ENCODE measurements around the gene WDFY4. TPM values are rescaled to one million over a fixed set of nuclear protein-coding genes. Genes with fewer than 3 reads are reported as not detected.

The WDFY4 gene
- total RNA-seq, 2 experiments from 2014 or later, result 0.90 to 1.1 TPM

- DNase-seq (no peak), ATAC-seq (no peak)
- CTCF ChIA-PET, result no interaction called here
- no peaks in the 10 kb centered on the region for H3K27me3 Mint-ChIP-seq
- H3K27ac Mint-ChIP-seq, result no peak overlapping the region
- no peaks in the 10 kb centered on the region for H3K9me3 Mint-ChIP-seq
- no peak overlapping the region for H3K4me3 Mint-ChIP-seq
- no peaks in the 10 kb centered on the region for H3K36me3 Mint-ChIP-seq (ENCODE audit: low read depth)
- POLR2A ChIA-PET, result no interaction called here
- no peaks in the 10 kb centered on the region for H3K4me1 Mint-ChIP-seq (ENCODE audit: low read depth)
- no peak for TF ChIP-seq CTCF (IDR thresholded peaks at IDR 0.05)
- intact Hi-C loops (cut with micrococcal nuclease), result no loop called here
Measured at GRCh38 chr10:49029666-49030065, 345.0 kb downstream of the WDFY4 start.

Small RNA genes lying within 50 kb of the gene (microRNA-seq; reads per million reads assigned to microRNA genes)
- gene MIR4294 (ENCODE audit: borderline microRNAs expressed, borderline replicate concordance), result not detected

Other genes with a start within 250 kb of the WDFY4 start
- gene ARHGAP22, start 79.8 kb upstream of the WDFY4 start, total RNA-seq, result not detected

Data from activated CD8-positive, alpha-beta T cell treated with anti-CD3 and anti-CD28 coated beads for 36 hours (primary cell).